HepG2 (cell line): Measurements from ENCODE around the gene PIGL. TPM values are rescaled to one million over a fixed set of nuclear protein-coding genes. Genes with fewer than 3 reads are reported as not detected.

Experiments used
- BRD4 ChIP-seq: sonication (generic); formaldehyde crosslinking; IDR thresholded peaks from 2 replicates; pipeline ENCODE4 v1.4.0; 2020; ENCODE audit warnings: missing genetic modification reagents
- CENPBD1 ChIP-seq: sonication (generic); formaldehyde crosslinking; IDR thresholded peaks from 2 replicates; pipeline ENCODE4 v1.8.0; 2022; ENCODE audit warnings: missing genetic modification reagents, low read depth, mild to moderate bottlenecking, borderline replicate concordance
- CREM ChIP-seq, 2 experiments: sonication (generic) in 1 of 2; formaldehyde crosslinking in 1 of 2; IDR thresholded peaks; 2 replicates each; pipeline versions ENCODE4 v1.4.0 to v1.6.1; 2016 to 2020; ENCODE audit warnings: antibody characterized with exemption in 1 of 2, mild to moderate bottlenecking in 1 of 2, missing genetic modification reagents in 1 of 2
- ETV5 ChIP-seq: IDR thresholded peaks from 2 replicates; pipeline ENCODE4 v1.6.1; 2018; ENCODE audit warnings: missing biosample characterization, missing genetic modification reagents, inconsistent platforms, borderline replicate concordance
- GABPA ChIP-seq, 2 experiments: IDR thresholded peaks; 2 replicates each; pipeline ENCODE4 v1.6.1; 2011 to 2016; ENCODE audit warnings: low read depth in 2 of 2, low read length in 1 of 2, missing biosample characterization in 1 of 2, missing genetic modification characterization in 1 of 2
- HNF4G ChIP-seq, 2 experiments: sonication (generic) in 1 of 2; formaldehyde crosslinking in 1 of 2; IDR thresholded peaks; 2 replicates each; pipeline versions ENCODE4 v1.4.0 to v1.6.1; 2011 to 2020; ENCODE audit warnings: borderline replicate concordance in 2 of 2, low read depth in 2 of 2, mild to moderate bottlenecking in 2 of 2, low read length in 1 of 2, missing genetic modification reagents in 1 of 2, moderate library complexity in 1 of 2
- JUND ChIP-seq: sonication (generic); formaldehyde crosslinking; IDR thresholded peaks from 2 replicates; pipeline ENCODE4 v1.8.0; 2022; ENCODE audit warnings: mild to moderate bottlenecking, missing genetic modification reagents
- KAT8 ChIP-seq: IDR thresholded peaks from 2 replicates; pipeline ENCODE4 v1.6.1; 2016; ENCODE audit warnings: missing genetic modification reagents, missing compliant biosample characterization
- MED8 ChIP-seq: sonication (generic); formaldehyde crosslinking; IDR thresholded peaks from 2 replicates; pipeline ENCODE4 v1.8.1; 2023; ENCODE audit warnings: mild to moderate bottlenecking, missing genetic modification reagents; ENCODE audit not compliant: insufficient replicate concordance
- MEIS2 ChIP-seq: sonication (generic); formaldehyde crosslinking; IDR thresholded peaks from 2 replicates; pipeline ENCODE4 v1.9.0; 2021; ENCODE audit warnings: mild to moderate bottlenecking, missing genetic modification reagents
- MIXL1 ChIP-seq: IDR thresholded peaks from 2 replicates; pipeline ENCODE4 v1.6.1; 2016
- NR2F1 ChIP-seq, 2 experiments: fragments of 450-650 bp in 1 of 2; formaldehyde crosslinking in 1 of 2; IDR thresholded peaks; 2 replicates each; pipeline versions ENCODE4 v1.5.0 to v1.6.1; 2016 to 2020; ENCODE audit warnings: mild to moderate bottlenecking in 1 of 2, missing compliant biosample characterization in 1 of 2, missing genetic modification reagents in 1 of 2, moderate library complexity in 1 of 2
- NR2F6 ChIP-seq, 2 experiments: IDR thresholded peaks; 2 replicates each; pipeline ENCODE4 v1.6.1; 2016; ENCODE audit warnings: antibody characterized with exemption in 1 of 2, mild to moderate bottlenecking in 1 of 2
- PITX1 ChIP-seq: sonication (generic); formaldehyde crosslinking; IDR thresholded peaks from 2 replicates; pipeline ENCODE4 v1.5.1; 2020; ENCODE audit warnings: mild to moderate bottlenecking, missing genetic modification reagents
- PRPF4 ChIP-seq: fragments of 200-400 bp; formaldehyde crosslinking; IDR thresholded peaks from 2 replicates; pipeline ENCODE4 v1.6.1; 2016; ENCODE audit warnings: low read length, low read depth; ENCODE audit not compliant: poor library complexity, severe bottlenecking
- SAP130 ChIP-seq: IDR thresholded peaks from 2 replicates; pipeline ENCODE4 v1.6.1; 2016; ENCODE audit warnings: low read depth
- THRA ChIP-seq: sonication (generic); formaldehyde crosslinking; IDR thresholded peaks from 2 replicates; pipeline ENCODE4 v1.4.0; 2020; ENCODE audit warnings: missing genetic modification reagents, borderline replicate concordance
- XBP1 ChIP-seq: sonication (generic); formaldehyde crosslinking; IDR thresholded peaks from 2 replicates; pipeline ENCODE4 v1.5.0; 2020; ENCODE audit warnings: missing genetic modification reagents
- ZNF12 ChIP-seq: sonication (generic); formaldehyde crosslinking; IDR thresholded peaks from 2 replicates; pipeline ENCODE4 v1.5.0; 2020; ENCODE audit warnings: missing genetic modification reagents
- ZNF251 ChIP-seq: sonication (generic); formaldehyde crosslinking; IDR thresholded peaks from 2 replicates; pipeline ENCODE4 v1.9.0; 2021; ENCODE audit warnings: mild to moderate bottlenecking, missing genetic modification reagents
- ZNF547 ChIP-seq: sonication (generic); formaldehyde crosslinking; IDR thresholded peaks from 2 replicates; pipeline ENCODE4 v1.5.1; 2020; ENCODE audit warnings: mild to moderate bottlenecking, missing genetic modification reagents
- ZNF570 ChIP-seq: sonication (generic); formaldehyde crosslinking; IDR thresholded peaks from 2 replicates; pipeline ENCODE4 v1.4.0; 2020; ENCODE audit warnings: mild to moderate bottlenecking, missing genetic modification reagents, borderline replicate concordance
- ZNF772 ChIP-seq: sonication (generic); formaldehyde crosslinking; IDR thresholded peaks from 2 replicates; pipeline ENCODE4 v1.5.0; 2020; ENCODE audit warnings: mild to moderate bottlenecking, missing genetic modification reagents
- ZNF878 ChIP-seq: sonication (generic); formaldehyde crosslinking; IDR thresholded peaks from 2 replicates; pipeline ENCODE4 v1.8.1; 2023; ENCODE audit warnings: mild to moderate bottlenecking, missing genetic modification reagents, moderate library complexity
- polyA plus RNA-seq, 8 experiments: library from polyadenylated mRNA; depleted of rRNA in 3 of 8; stranded (reverse) in 7 of 8; unstranded in 1 of 8; fragments of >200 nt; fragmentation: Illumina TruSeq in 4 of 8; extraction: Trizol in 4 of 8; gene quantifications; 2 replicates each; pipeline versions ENCODE4 v1.2.1 to v1.2.3, GENCODE V29; 2011 to 2016; ENCODE audit warnings: low read depth in 4 of 8, missing spikeins in 1 of 8, mixed read lengths in 1 of 8; ENCODE audit not compliant: insufficient read depth in 1 of 8
- total RNA-seq, 5 experiments: library from RNA; depleted of rRNA; stranded (reverse); fragments of >200 nt; fragmentation: Illumina TruSeq; extraction: Trizol; gene quantifications; 2 replicates each; pipeline ENCODE4 v1.2.3, GENCODE V29; 2016; ENCODE audit warnings: low read depth in 1 of 5

Gene PIGL
- total and polyA plus RNA-seq, 2 of the 13 experiments (the other 11 are each of a cell fraction or from before 2014, with no cell fraction given): 28.5 to 63.8 TPM

- peak; percentile 82 for TF ChIP-seq NR2F6 (IDR thresholded peaks at IDR 0.05)
- TF ChIP-seq NR2F6 (CRISPR knock-in tag; IDR thresholded peaks at IDR 0.05): peak; percentile 79; the same call in 1 of the 2 replicates
- TF ChIP-seq SAP130 (CRISPR knock-in tag): peak; percentile 10; the same call in 1 of the 2 replicates
- TF ChIP-seq ZNF878 (CRISPR knock-in tag): 0 out of 2 replicates have a peak, but pooled peaks have one; percentile 8
- no peak for TF ChIP-seq ZNF570 (CRISPR knock-in tag)
- TF ChIP-seq ZNF547 (CRISPR knock-in tag): no peak
- TF ChIP-seq KAT8 (CRISPR knock-in tag): peak; percentile 48; the same call in 1 of the 2 replicates
- TF ChIP-seq BRD4: peak; percentile 18; the same call in 1 of the 2 replicates
- 0 out of 2 replicates have a peak, but pooled peaks have one; percentile 7 for TF ChIP-seq THRA (CRISPR knock-in tag)
- peak; percentile 86; the same call in 1 of the 2 replicates for TF ChIP-seq MIXL1 (CRISPR knock-in tag)
- peak; percentile 58; the same call in 1 of the 2 replicates for TF ChIP-seq PITX1 (CRISPR knock-in tag)
- TF ChIP-seq MEIS2 (CRISPR knock-in tag): 0 out of 2 replicates have a peak, but pooled peaks have one; percentile 3
- peak; percentile 40; the same call in 1 of the 2 replicates for TF ChIP-seq ETV5 (CRISPR knock-in tag)
- peak; percentile 98 for TF ChIP-seq HNF4G (IDR thresholded peaks at IDR 0.05; ENCODE audit: borderline replicate concordance, low read depth, low read length)
- TF ChIP-seq HNF4G (CRISPR knock-in tag; IDR thresholded peaks at IDR 0.05; ENCODE audit: borderline replicate concordance, low read depth): peak; percentile 94; the same call in 1 of the 2 replicates
- no peak for TF ChIP-seq PRPF4
- TF ChIP-seq XBP1: no peak
- TF ChIP-seq ZNF12 (CRISPR knock-in tag): 0 out of 2 replicates have a peak, but pooled peaks have one; percentile 12
- TF ChIP-seq ZNF772 (CRISPR knock-in tag): peak; percentile 45; the same call in 1 of the 2 replicates
- TF ChIP-seq CREM (IDR thresholded peaks at IDR 0.05): peak; percentile 79
- TF ChIP-seq CREM (CRISPR knock-in tag; IDR thresholded peaks at IDR 0.05): no peak
- TF ChIP-seq NR2F1 (CRISPR knock-in tag; IDR thresholded peaks at IDR 0.05): peak; percentile 51 to 55; a peak in 2 of 4 replicates
- peak; percentile 9 for TF ChIP-seq MED8 (CRISPR knock-in tag)
- TF ChIP-seq CENPBD1: no peak
- TF ChIP-seq ZNF251 (CRISPR knock-in tag): no peak
- no peak for TF ChIP-seq GABPA (IDR thresholded peaks at IDR 0.05; ENCODE audit: low read depth, low read length)
- 0 out of 2 replicates have a peak, but pooled peaks have one; percentile 19 for TF ChIP-seq GABPA (CRISPR knock-in tag; IDR thresholded peaks at IDR 0.05; ENCODE audit: low read depth)
- TF ChIP-seq JUND: no peak
Observed at GRCh38 chr17:16298140-16298662, 81.2 kb downstream of the PIGL start (continued).
